Subcutaneous adipose tissue (tissue), 4 donors: ENCODE results near the gene ZNF428. TPM values are rescaled to one million over a fixed set of nuclear protein-coding genes. Genes with fewer than 3 reads are reported as not detected.

ENCODE experiments used
- total RNA-seq, 4 donors: library from RNA; depleted of rRNA; stranded (reverse); fragments of >200 nt; gene quantifications; one replicate each; pipeline ENCODE4 v1.1.0, GENCODE V29; 2016
- TF ChIP-seq, protein P1 (sequence below): fragments of 450-650 bp; IDR thresholded peaks from one replicate; pipeline ENCODE4 v1.5.1; 2016; ENCODE audit warnings: low read depth, mild to moderate bottlenecking, control low read depth, antibody characterized with exemption, moderate library complexity

The ZNF428 gene
- 10 to 100 TPM; 11.1 to 27.1 (median 21.4) TPM for total RNA-seq

- TF ChIP-seq, protein P1, sequence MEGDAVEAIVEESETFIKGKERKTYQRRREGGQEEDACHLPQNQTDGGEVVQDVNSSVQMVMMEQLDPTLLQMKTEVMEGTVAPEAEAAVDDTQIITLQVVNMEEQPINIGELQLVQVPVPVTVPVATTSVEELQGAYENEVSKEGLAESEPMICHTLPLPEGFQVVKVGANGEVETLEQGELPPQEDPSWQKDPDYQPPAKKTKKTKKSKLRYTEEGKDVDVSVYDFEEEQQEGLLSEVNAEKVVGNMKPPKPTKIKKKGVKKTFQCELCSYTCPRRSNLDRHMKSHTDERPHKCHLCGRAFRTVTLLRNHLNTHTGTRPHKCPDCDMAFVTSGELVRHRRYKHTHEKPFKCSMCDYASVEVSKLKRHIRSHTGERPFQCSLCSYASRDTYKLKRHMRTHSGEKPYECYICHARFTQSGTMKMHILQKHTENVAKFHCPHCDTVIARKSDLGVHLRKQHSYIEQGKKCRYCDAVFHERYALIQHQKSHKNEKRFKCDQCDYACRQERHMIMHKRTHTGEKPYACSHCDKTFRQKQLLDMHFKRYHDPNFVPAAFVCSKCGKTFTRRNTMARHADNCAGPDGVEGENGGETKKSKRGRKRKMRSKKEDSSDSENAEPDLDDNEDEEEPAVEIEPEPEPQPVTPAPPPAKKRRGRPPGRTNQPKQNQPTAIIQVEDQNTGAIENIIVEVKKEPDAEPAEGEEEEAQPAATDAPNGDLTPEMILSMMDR: no peak
Observed at GRCh38 chr19:43619262-43620060, at the start of gene ZNF428. Gene ZNF428 (minus strand): TSS chr19:43619629. CDS start chr19:43614304, 5,325 bp downstream.

GRCh38 chr19:43668406-43669109, 49.1 kb upstream of the ZNF428 start:
- TF ChIP-seq, protein P1: no peak

- TF ChIP-seq, protein P1: no peak
Observed at GRCh38 chr19:43667876-43668405, 48.5 kb upstream of the ZNF428 start.

GRCh38 chr19:43667126-43667875, 47.9 kb upstream of the ZNF428 start:
- TF ChIP-seq, protein P1: no peak

- TF ChIP-seq, protein P1: no peak
Observed at GRCh38 chr19:43664018-43664417, 44.6 kb upstream of the ZNF428 start.

DNA sequence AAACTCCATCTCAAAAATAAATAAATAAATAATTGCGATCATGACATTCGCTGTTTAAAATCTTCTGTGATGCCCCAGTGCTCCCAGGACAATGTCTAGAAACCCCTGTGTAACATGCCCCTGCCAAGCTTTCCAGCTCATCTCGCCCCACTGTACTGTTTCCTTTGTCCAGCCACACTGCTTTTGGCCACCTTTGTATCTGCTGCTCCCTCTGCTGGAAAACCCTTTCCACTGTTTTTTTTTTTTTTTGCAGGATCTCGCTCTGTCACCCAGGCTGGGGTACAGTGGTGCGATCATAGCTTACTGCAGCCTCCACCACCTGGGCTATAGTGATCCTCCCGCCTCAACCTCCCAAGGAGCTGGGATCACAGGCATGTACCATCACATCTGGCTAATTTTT, 43.1 kb upstream of the ZNF428 start:
- TF ChIP-seq, protein P1: no peak
